GM12874 (cell line): Measurements from ENCODE around the gene PLCG2.

ENCODE experiments used
- CTCF ChIP-seq: IDR thresholded peaks from 2 replicates; pipeline ENCODE4 v1.5.1; 2011; ENCODE audit warnings: low read depth, mild to moderate bottlenecking, control low read depth, low read length, moderate library complexity; ENCODE audit not compliant: insufficient read depth

Gene PLCG2

GRCh38 chr16:81786321-81786720 is 7.2 kb downstream of the PLCG2 start:
- no peak for TF ChIP-seq CTCF

GRCh38 chr16:81786868-81787267 is 7.8 kb downstream of the PLCG2 start:
- TF ChIP-seq CTCF = no peak

- no peak for TF ChIP-seq CTCF
These were observed 8.6 kb downstream of the PLCG2 start for GRCh38 chr16:81787659-81788058.

- TF ChIP-seq CTCF = no peak
These were observed 11.2 kb downstream of the PLCG2 start for GRCh38 chr16:81790277-81790676.

- TF ChIP-seq CTCF = no peak
These were observed 11.8 kb downstream of the PLCG2 start for GRCh38 chr16:81790830-81791435.

- no peak for TF ChIP-seq CTCF
These were observed 13.7 kb downstream of the PLCG2 start for GRCh38 chr16:81792828-81793227.

- no peak for TF ChIP-seq CTCF
These were observed 16.1 kb downstream of the PLCG2 start for GRCh38 chr16:81795193-81795592.
